Activated naive CD8-positive, alpha-beta T cell (primary cell): ENCODE measurements around the gene TMEM170A.

Source experiments
- H3K27ac Mint-ChIP-seq: one replicate; pipeline ENCODE4 v1.8.0; 2021; ENCODE audit warnings: mixed read lengths
- H3K27me3 Mint-ChIP-seq: one replicate; pipeline ENCODE4 v1.8.0; 2021; ENCODE audit warnings: mixed read lengths
- H3K36me3 Mint-ChIP-seq: one replicate; pipeline ENCODE4 v1.8.0; 2021; ENCODE audit warnings: mixed read lengths
- H3K4me1 Mint-ChIP-seq: one replicate; pipeline ENCODE4 v1.8.0; 2021; ENCODE audit warnings: low read depth, mixed read lengths
- H3K4me3 Mint-ChIP-seq: one replicate; pipeline ENCODE4 v1.8.0; 2021; ENCODE audit warnings: mild to moderate bottlenecking, mixed read lengths
- H3K9me3 Mint-ChIP-seq: one replicate; pipeline ENCODE4 v1.8.0; 2021; ENCODE audit warnings: low read depth, mixed read lengths

Gene TMEM170A

DNA sequence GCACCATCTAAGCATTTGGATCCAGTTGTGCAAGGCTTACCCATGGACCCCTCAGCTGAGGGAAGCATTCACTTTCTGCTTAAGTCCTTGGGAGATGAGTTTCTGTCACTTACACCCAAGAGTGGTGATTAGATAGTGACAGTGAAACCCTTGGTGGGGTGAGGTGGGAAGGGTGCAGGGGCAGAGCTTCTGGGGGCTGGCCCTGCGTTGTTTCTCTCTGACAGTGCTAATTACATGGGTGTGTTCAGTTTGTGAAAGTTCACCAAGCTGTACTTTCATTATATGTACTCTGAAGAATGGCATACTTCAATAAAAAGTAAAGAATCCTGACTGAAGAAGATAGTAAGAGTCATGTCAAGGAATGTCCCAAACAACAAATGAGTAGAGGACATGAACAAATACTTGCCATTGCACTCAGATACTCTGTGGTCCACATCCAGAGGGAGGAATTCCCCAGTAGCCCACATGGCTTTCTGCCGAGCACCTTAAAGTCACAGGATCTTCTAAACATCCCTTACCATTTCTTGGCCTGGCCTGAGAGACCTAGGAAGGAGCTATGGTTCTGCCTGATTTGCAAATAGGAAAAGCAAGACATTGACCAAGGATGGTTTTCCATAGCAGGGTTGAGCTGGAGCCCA lies 22.3 kb upstream of the TMEM170A start:
- Mint-ChIP-seq H3K27me3 (peaks cover 7% of the 10 kb centered on the region), H3K36me3 (no peaks in the 10 kb centered on the region), H3K4me3 (no peak overlapping the region), H3K9me3 (no peaks in the 10 kb centered on the region), H3K27ac (no peak overlapping the region), H3K4me1 (no peaks in the 10 kb centered on the region)

DNA sequence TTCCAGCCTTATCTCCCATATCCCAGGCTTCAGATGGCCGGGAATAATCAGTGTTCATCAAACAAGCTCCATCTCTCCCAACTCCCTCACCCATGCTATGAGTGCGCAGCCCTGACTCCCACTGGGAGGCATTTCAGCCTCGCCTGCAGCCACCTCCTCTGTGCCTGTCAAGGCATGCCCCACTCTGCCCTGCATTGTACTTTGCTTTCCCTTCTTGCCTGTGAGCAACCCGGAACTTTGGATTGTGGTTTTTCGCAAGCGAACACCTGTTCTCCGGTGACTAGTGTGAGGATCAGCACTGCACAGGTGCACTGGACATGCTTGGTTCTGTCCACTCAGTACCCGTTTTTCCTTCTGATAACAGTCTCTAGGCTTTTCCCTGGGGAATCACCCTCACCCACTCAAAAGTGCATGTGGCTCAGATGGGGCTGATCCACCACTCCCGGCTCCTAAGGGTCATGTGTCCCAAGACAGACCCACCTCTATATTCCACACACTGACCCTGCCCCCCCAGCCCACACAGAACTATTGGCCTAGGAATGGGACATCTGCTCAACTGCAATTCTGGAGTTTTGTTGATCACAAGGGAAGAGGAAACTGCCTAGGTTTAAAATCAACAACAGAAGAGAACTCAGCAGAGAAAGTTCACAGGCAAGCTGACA lies 21.7 kb upstream of the TMEM170A start:
- Mint-ChIP-seq H3K36me3 (no peaks in the 10 kb centered on the region), H3K4me1 (no peaks in the 10 kb centered on the region), H3K9me3 (no peaks in the 10 kb centered on the region), H3K27me3 (peaks cover 7% of the 10 kb centered on the region), H3K27ac (peak overlapping the region; percentile 46), H3K4me3 (no peak overlapping the region)

DNA sequence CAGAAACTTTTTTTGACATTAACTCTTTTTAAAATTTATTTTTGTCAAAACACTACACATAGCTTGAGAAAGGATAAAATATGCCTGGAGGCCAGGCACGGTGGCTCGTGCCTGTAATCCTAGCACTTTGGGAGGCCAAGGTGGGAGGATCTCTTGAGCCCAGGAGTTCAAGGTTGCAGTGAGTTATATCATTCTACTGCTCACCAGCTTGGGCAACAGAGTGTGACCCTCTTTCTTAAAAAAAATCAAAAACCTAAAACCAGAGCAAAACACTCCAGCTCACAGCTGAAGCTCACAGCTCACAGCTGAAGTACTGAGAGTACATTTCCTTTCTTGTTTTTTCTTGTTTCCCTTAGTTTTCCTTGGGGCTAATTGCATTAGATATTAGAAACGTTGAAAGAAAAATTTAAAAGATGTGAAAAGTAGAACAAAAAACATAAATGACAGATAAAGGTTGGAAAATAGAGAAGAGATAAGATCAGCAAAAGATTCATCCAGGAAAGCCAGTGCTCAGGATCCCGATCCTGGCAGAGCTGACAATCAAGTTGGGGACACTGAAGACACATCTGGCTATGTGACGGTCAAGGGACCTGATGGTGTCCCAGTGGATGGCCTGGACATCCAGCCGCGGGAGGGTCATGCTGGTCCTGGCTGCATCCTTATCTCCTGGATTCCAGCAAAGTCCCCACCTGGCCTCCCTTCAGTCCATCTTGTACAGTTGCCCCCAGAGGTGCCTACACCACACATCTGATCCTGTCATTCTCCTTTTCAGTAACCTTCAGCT lies 20.9 kb upstream of the TMEM170A start:
- H3K27me3 Mint-ChIP-seq = peaks cover 7% of the 10 kb centered on the region
- H3K27ac Mint-ChIP-seq = no peak overlapping the region
- no peaks in the 10 kb centered on the region for H3K9me3 Mint-ChIP-seq

DNA sequence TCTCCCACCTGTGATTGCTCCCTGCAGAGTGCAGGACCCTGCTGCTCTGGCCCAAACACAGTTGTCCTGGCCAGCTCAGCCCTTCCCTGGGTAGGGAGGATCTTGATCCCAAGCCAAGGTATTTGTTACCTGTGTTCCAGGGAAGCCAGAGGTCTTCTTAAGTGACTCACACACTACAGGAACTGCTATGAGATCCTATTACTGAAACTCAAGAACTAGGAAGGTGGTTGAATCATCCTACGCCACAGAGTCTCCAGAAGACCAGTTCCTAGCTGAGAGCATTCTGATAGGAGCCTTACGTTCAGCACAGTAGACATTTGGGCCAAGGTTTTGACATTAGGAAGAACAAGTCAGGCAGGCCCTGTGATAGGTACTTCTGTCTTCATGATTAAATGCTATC lies 18.7 kb upstream of the TMEM170A start:
- H3K4me1 Mint-ChIP-seq = no peaks in the 10 kb centered on the region
- H3K9me3 Mint-ChIP-seq = no peaks in the 10 kb centered on the region
- H3K27me3 Mint-ChIP-seq = peaks cover 7% of the 10 kb centered on the region
- H3K27ac Mint-ChIP-seq = no peak overlapping the region
- H3K36me3 Mint-ChIP-seq = no peaks in the 10 kb centered on the region
- no peak overlapping the region for H3K4me3 Mint-ChIP-seq

More for the DNA sequence above, 20.9 kb upstream of the TMEM170A start:
- no peaks in the 10 kb centered on the region for H3K36me3 Mint-ChIP-seq
- H3K4me1 Mint-ChIP-seq = no peaks in the 10 kb centered on the region
- H3K4me3 Mint-ChIP-seq = no peak overlapping the region

DNA sequence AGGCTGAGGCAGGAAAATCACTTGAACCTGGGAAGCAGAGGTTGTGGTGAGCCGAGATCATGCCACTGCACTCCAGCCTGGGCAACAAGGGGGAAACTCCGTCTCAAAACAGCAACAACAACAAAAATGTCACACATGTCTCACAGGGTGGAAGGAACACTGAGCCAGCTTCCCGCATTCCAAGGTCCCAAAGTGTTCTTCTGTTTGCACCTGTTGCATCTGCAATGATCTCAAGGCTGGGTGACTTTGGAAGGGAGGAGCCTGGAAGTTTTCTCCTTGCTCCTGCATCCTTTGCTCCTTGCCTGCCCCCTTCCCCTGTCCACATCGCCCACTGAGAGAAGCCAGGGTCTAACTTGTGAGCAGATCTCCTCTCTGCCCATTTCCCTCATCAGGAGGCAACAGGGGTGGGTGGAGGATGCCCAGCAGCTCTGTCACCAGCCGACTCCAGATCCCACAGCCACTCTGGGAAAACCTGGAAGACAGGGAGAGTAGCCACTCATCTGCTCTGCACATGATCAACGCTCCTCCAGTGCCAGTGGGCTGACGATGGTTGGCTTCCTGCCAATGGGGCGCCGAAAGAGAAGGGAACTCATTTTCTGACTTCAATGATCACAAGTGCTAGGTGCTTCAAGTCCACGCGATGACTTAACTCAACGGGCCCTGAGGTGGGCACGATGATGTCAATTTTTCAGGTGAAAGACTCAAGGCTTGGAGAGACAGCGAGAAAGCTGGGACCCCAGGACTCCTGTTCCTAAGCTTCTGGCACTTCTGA lies 18.1 kb upstream of the TMEM170A start:
- H3K36me3 Mint-ChIP-seq = no peaks in the 10 kb centered on the region
- H3K4me3 Mint-ChIP-seq = no peak overlapping the region
- no peaks in the 10 kb centered on the region for H3K4me1 Mint-ChIP-seq
- no peaks in the 10 kb centered on the region for H3K9me3 Mint-ChIP-seq
- no peak overlapping the region for H3K27ac Mint-ChIP-seq
- peaks cover 9% of the 10 kb centered on the region for H3K27me3 Mint-ChIP-seq

DNA sequence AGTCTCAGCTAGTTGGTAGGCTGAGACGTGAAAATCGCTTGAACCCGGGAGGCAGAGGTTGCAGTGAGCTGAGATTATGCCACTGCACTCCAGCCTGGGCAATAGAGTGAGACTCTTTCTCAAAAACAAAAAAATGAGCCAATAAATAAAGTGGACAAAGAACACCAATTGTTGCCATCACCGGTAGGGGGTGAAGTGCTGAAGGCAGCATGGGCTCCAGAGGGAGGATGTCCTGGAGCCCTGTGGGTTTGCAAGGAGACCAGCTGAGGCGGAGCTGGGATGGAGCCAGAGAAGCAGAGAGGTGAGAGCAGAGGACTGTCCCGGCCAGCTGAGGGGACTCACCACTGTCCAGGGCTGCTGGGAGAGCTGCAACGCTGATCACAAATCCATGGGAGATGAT lies 17.0 kb upstream of the TMEM170A start:
- no peak overlapping the region for H3K27ac Mint-ChIP-seq
- H3K27me3 Mint-ChIP-seq = peaks cover 6% of the 10 kb centered on the region
- H3K9me3 Mint-ChIP-seq = no peaks in the 10 kb centered on the region
- no peaks in the 10 kb centered on the region for H3K36me3 Mint-ChIP-seq
- H3K4me1 Mint-ChIP-seq = no peaks in the 10 kb centered on the region
- no peak overlapping the region for H3K4me3 Mint-ChIP-seq

DNA sequence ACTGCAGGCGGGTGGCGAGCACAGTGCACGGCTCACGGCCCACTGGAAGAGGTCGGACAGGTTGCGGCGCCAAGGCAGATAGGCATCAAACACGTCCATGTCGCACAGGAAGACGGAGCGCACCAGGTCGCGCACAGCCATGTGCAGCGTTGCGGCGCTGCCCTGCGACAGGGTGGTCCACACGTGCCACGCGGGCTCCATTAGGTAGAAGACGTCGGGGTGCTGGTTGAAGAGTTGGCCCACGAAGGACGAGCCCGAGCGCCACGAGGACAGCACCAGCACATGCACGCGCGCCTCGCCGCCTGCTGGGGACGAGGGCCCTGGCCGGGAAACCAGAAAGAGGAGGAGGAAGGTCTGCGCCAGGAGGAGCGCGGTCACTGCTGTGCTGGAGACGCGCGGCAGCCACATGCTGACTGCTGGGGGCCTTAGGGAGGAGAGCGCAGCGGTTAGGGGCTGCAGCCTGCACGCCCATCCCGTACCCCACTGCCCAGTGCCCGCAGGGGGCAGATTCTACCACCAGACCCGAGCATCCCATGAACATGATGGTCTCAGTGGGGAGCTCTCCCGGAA lies 15.0 kb upstream of the TMEM170A start:
- Mint-ChIP-seq H3K27me3 (peaks cover 2% of the 10 kb centered on the region), H3K4me3 (no peak overlapping the region)

DNA sequence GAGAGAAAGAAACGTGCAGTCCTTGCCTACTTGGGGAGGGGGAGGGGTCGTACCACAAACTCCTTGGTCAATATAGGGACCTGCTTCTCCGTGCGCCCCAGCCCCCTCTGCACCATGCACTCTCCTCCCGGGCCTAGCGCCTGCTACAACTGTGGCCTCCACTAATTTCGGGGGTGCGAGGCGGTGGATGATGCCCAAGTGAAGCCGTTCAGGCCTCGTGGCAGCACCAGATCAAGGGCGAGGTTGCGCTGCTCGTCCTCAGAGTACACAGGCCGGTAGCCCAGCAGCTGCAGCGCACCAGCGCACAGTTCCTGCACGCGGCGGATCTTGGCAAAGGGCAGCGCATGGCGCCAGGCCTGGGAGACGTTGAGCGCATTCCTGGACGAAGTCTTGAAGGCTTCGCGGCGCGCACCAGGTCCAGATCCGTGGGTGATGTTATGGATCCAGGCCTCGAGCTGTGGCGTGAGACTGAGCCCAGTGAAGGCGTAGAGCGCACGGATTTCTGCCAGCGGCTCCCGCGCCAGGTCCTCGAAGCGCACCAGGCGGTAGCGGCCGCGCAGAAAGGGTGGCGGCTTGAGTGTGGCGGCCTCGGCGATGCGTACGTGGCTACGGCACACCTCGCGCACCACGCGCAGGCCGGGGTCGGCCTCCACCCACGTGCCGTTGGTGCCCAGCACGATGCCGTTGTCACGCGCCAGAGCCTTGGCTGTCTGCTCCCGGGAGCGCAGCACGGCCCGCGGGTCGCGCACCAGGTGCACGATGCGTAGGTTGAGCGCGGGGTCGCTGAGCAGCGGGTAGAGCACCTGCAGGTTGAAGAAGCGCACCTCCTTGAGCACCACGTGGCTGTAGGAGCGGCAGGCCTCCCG lies 14.2 kb upstream of the TMEM170A start:
- Mint-ChIP-seq H3K9me3 (no peaks in the 10 kb centered on the region), H3K4me1 (no peaks in the 10 kb centered on the region), H3K36me3 (no peaks in the 10 kb centered on the region), H3K4me3 (no peak overlapping the region), H3K27me3 (peaks cover 2% of the 10 kb centered on the region), H3K27ac (no peak overlapping the region)

More for the DNA sequence above, 15.0 kb upstream of the TMEM170A start:
- Mint-ChIP-seq H3K36me3 (no peaks in the 10 kb centered on the region), H3K9me3 (no peaks in the 10 kb centered on the region), H3K4me1 (no peaks in the 10 kb centered on the region), H3K27ac (no peak overlapping the region)

DNA sequence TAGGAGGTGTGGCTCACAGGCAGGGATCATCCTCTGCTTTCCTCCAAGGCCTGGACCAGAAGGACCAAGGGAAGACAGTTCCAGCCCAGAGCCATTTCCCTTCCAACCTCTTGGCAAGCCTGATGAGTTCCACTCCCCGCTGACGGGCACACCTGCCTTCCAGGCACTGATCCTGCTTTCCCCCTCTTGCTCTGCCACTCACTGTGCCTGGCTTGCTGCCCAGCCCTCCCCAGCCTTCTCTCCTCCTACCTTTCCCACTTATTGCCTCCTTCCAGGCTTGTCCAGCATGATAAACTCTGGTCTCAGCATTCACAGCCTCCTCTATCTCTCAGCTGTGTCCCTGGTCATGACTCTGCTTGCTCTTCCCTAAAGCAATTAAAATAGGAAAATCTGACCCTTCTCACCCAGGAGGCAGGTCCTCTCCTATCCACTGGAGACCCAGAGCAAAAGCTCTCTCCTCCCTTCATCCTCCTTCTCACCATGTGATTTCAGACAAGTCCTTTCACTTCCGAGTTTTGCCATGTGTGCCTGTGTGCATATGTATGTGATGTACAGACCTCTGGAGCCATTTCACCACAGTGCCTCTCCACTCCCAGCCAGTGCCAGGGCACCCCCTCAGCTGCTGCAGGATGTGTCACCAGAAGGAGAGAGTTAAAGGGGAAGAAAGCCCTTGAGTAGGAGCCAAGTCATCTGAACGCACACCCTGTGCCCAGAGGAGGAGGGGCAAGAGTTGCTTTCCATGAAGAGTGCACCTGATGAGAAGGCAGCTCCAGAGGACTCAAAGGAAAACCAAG lies 13.4 kb upstream of the TMEM170A start:
- no peaks in the 10 kb centered on the region for H3K9me3 Mint-ChIP-seq

DNA sequence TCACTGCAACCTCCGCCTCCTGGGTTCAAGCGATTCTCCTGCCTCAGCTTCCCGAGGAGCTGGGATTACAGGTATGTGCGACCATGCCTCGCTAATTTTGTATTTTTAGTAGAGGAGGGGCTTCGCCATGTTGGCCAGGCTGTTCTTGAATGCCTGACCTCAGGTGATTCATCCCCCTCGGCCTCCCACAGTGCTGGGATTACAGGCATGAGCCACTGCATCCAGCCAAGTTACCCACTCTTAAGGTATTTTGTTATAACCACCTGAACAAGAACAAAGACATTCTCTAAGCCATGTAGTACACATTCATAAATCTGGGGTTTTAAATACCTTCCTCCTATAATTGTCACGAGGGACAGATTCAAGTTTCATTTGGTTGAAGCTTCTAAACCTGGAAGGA lies 12.3 kb upstream of the TMEM170A start:
- no peaks in the 10 kb centered on the region for H3K36me3 Mint-ChIP-seq
- H3K27ac Mint-ChIP-seq = no peak overlapping the region
- peaks cover 2% of the 10 kb centered on the region for H3K27me3 Mint-ChIP-seq
- H3K9me3 Mint-ChIP-seq = no peaks in the 10 kb centered on the region
- H3K4me1 Mint-ChIP-seq = no peaks in the 10 kb centered on the region
- H3K4me3 Mint-ChIP-seq = no peak overlapping the region

More for the DNA sequence above, 13.4 kb upstream of the TMEM170A start:
- Mint-ChIP-seq H3K36me3 (no peaks in the 10 kb centered on the region), H3K4me3 (no peak overlapping the region), H3K27ac (no peak overlapping the region), H3K4me1 (no peaks in the 10 kb centered on the region), H3K27me3 (peaks cover 2% of the 10 kb centered on the region)

DNA sequence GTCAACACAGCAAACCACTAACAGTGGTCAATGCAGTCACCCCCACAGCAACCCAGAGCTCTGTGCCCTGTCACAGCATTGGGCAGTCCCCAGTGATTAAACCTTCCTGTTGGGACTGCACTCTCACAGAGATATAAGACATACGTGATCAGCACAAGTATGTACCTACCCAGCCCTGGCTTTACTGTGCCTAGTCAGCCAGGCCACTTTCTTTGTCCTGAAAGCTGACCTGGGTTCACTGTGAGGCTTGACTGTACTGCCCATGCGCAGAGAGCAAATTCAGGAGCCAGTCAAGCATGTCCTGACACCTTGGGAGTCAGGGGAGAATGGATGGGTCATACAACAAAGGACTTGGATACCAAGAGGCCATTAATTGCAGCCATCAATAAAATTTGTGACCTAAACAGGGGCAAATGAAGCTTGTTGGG lies 10.9 kb upstream of the TMEM170A start:
- no peaks in the 10 kb centered on the region for H3K36me3 Mint-ChIP-seq
- H3K27ac Mint-ChIP-seq = no peak overlapping the region
- H3K27me3 Mint-ChIP-seq = peaks cover 2% of the 10 kb centered on the region
- no peaks in the 10 kb centered on the region for H3K4me1 Mint-ChIP-seq
- H3K4me3 Mint-ChIP-seq = no peak overlapping the region
- H3K9me3 Mint-ChIP-seq = no peaks in the 10 kb centered on the region

DNA sequence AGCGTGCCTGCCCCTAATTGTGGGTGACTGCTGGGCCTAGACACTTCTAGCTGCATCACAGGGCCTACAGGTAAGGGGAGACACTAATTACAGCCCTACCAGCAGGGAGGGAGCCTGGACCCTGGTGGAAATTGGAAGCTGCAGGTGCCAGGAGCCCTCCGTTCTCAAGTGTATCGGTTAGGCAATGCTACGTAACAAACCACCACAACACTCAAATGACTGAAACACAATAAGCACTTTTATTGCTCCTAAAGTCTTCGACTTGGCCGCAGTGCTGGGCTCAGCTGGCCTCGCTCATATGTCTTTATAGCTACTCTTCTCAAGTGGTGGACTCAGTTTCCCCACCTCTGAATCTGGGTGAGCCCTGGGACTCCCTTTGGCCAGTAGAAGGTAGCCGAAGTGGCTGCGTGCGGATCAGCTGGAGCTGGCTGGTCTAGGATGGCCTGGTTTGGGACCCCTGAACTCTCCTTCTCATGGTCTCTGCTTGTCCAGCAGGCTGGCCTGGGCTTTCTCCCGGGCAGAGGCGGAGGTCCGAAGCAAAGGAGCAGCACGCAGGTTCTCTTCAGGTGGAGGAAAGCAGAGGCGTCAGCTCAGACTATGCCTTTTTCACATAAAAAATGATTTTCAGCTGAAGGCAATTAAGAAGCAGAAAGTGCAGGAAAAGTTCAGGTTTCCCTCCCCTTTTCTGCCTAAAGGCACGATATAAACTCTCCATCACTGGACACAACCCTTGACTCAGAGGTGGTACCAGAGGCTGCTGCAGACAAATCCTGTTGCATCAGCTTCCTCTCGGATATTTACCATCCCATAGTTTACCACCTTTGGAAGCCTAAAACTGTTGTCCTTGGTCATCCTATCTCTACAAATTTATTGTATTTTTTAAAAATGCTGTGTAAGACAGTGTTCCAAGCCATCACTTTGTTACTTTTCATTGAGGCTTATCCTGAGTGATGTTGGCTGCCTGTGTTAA lies 8.7 kb upstream of the TMEM170A start:
- no peak overlapping the region for H3K4me3 Mint-ChIP-seq
- no peak overlapping the region for H3K27ac Mint-ChIP-seq
- H3K27me3 Mint-ChIP-seq = peaks cover 2% of the 10 kb centered on the region
- H3K4me1 Mint-ChIP-seq = no peaks in the 10 kb centered on the region
- H3K9me3 Mint-ChIP-seq = no peaks in the 10 kb centered on the region
- no peaks in the 10 kb centered on the region for H3K36me3 Mint-ChIP-seq
